ENCODE data around the gene STK35. TPM values are rescaled to one million over a fixed set of nuclear protein-coding genes. Genes with fewer than 3 reads are reported as not detected.

The STK35 gene
- total RNA-seq, 3 donors from 2014 or later (not counting 1 experiment from before 2014, with no cell fraction given): 18.7 to 24.5 (median 21.9) TPM

GRCh38 chr20:2112910-2113309 lies 11.3 kb downstream of the STK35 start:
- no peaks in the 10 kb centered on the region for H3K27me3 ChIP-seq (ENCODE audit: control insufficient read depth, insufficient read depth, low read length)
- no peak overlapping the region for H3K4me3 ChIP-seq (ENCODE audit: low read length)
- H3K4me3 Mint-ChIP-seq: no peak overlapping the region
- no peak for DNase-seq
- H3K4me1 Mint-ChIP-seq: peaks cover 66 to 80% of the 10 kb centered on the region in 2 donors
- H3K9me3 Mint-ChIP-seq: no peaks in the 10 kb centered on the region
- H3K27me3 Mint-ChIP-seq (ENCODE audit: low read depth in 2 of 2): no peaks in the 10 kb centered on the region
- TF ChIP-seq CTCF (IDR thresholded peaks at IDR 0.05): no peak
- intact Hi-C loops (cut with micrococcal nuclease): no loop called here
- H3K27ac ChIP-seq (ENCODE audit: low read length): no peak overlapping the region
- ATAC-seq: no peak
- H3K4me1 ChIP-seq (ENCODE audit: control insufficient read depth, insufficient read depth, low read length): peaks cover 26% of the 10 kb centered on the region
- WGBS (ENCODE audit: insufficient coverage): 88% methylated on average over 3 of the region's 4 CpGs
- no peaks in the 10 kb centered on the region for H3K9me3 ChIP-seq (ENCODE audit: control insufficient read depth, insufficient read depth, low read length)
- H3K27ac Mint-ChIP-seq: peak overlapping the region in 1 of 2 donors; percentile 62
- no peaks in the 10 kb centered on the region for H3K36me3 Mint-ChIP-seq
- peaks cover 14% of the 10 kb centered on the region for H3K36me3 ChIP-seq (ENCODE audit: control insufficient read depth, insufficient read depth, low read length)

GRCh38 chr20:2114127-2114959 lies 12.7 kb downstream of the STK35 start:
- intact Hi-C loops (cut with micrococcal nuclease): no loop called here
- Mint-ChIP-seq H3K27ac (peak overlapping the region in 1 of 2 donors; percentile 25), H3K36me3 (no peaks in the 10 kb centered on the region), H3K27me3 (ENCODE audit: low read depth in 2 of 2) (no peaks in the 10 kb centered on the region), H3K4me1 (peaks cover 65 to 73% of the 10 kb centered on the region in 2 donors), H3K9me3 (no peaks in the 10 kb centered on the region), H3K4me3 (no peak overlapping the region)
- Histone ChIP-seq H3K4me1 (ENCODE audit: control insufficient read depth, insufficient read depth, low read length) (peaks cover 22% of the 10 kb centered on the region), H3K27me3 (ENCODE audit: control insufficient read depth, insufficient read depth, low read length) (no peaks in the 10 kb centered on the region), H3K27ac (ENCODE audit: low read length) (no peak overlapping the region), H3K9me3 (ENCODE audit: control insufficient read depth, insufficient read depth, low read length) (no peaks in the 10 kb centered on the region), H3K36me3 (ENCODE audit: control insufficient read depth, insufficient read depth, low read length) (peaks cover 21% of the 10 kb centered on the region), H3K4me3 (ENCODE audit: low read length) (no peak overlapping the region)
- 88% methylated on average over 9 of the region's 9 CpGs for WGBS (ENCODE audit: insufficient coverage)
- no peak for TF ChIP-seq CTCF (IDR thresholded peaks at IDR 0.05)
- ATAC-seq (no peak), DNase-seq (no peak)

- ATAC-seq (no peak), DNase-seq (no peak)
- H3K27me3 Mint-ChIP-seq (ENCODE audit: low read depth in 2 of 2): no peaks in the 10 kb centered on the region
- intact Hi-C loops (cut with micrococcal nuclease): no loop called here
- no peaks in the 10 kb centered on the region for H3K36me3 Mint-ChIP-seq
- H3K9me3 Mint-ChIP-seq: no peaks in the 10 kb centered on the region
- H3K9me3 ChIP-seq (ENCODE audit: control insufficient read depth, insufficient read depth, low read length): no peaks in the 10 kb centered on the region
- no peaks in the 10 kb centered on the region for H3K27me3 ChIP-seq (ENCODE audit: control insufficient read depth, insufficient read depth, low read length)
- H3K4me1 Mint-ChIP-seq: peaks cover 65 to 73% of the 10 kb centered on the region in 2 donors
- peaks cover 23% of the 10 kb centered on the region for H3K36me3 ChIP-seq (ENCODE audit: control insufficient read depth, insufficient read depth, low read length)
- WGBS (ENCODE audit: insufficient coverage): 83% methylated on average over 2 of the region's 2 CpGs
- TF ChIP-seq CTCF (IDR thresholded peaks at IDR 0.05): no peak
- H3K4me3 Mint-ChIP-seq: no peak overlapping the region
- no peak overlapping the region for H3K27ac ChIP-seq (ENCODE audit: low read length)
- peak overlapping the region in 1 of 2 donors; percentile 56 for H3K27ac Mint-ChIP-seq
- H3K4me1 ChIP-seq (ENCODE audit: control insufficient read depth, insufficient read depth, low read length): peaks cover 16% of the 10 kb centered on the region
- H3K4me3 ChIP-seq (ENCODE audit: low read length): no peak overlapping the region
These were observed 13.5 kb downstream of the STK35 start for GRCh38 chr20:2114990-2115681.
